ENCODE measurements around the gene PPAN.

Gene PPAN, protein sequence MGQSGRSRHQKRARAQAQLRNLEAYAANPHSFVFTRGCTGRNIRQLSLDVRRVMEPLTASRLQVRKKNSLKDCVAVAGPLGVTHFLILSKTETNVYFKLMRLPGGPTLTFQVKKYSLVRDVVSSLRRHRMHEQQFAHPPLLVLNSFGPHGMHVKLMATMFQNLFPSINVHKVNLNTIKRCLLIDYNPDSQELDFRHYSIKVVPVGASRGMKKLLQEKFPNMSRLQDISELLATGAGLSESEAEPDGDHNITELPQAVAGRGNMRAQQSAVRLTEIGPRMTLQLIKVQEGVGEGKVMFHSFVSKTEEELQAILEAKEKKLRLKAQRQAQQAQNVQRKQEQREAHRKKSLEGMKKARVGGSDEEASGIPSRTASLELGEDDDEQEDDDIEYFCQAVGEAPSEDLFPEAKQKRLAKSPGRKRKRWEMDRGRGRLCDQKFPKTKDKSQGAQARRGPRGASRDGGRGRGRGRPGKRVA

DNA sequence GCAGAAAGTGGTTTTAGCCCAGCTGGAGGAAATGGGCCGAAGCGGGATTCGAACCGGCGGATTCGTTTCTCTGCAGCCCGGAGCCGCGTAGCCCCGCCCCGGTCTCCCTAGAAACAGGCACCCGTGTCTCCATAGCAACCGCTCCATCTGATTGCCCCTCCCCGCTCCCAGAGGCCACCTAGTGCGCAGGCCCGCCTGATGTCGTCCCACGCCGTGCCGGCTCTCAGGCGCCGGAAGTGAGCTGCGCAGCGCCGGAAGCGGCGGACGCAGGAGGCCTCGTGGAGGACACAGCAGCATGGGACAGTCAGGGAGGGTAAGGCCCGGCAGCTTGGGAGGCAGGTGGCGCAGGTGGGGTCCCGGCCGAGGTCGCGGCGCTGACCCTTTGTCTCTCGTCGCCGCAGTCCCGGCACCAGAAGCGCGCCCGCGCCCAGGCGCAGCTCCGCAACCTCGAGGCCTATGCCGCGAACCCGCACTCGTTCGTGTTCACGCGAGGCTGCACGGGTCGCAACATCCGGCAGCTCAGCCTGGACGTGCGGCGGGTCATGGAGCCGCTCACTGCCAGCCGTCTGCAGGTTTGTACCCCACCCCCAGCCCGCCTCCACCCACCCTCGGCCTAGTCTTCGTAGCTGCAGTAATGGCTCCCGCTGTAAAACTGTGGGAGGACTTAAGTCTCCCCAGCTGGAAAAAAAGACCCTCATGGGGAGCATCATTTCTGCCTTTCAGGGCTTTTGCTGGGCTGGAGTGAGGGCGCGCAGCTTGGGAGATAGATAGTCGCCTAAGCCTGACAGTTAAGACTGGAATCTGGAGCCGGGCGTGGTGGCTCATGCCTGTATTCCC, at the start of gene PPAN:
TSS of gene PPAN (plus strand) at position 263 of the 837 bp plus-strand sequence. CDS start at position 296, 33 bp downstream.
- DNase-seq (ENCODE audit: low spot score): peak; percentile 99

DNA sequence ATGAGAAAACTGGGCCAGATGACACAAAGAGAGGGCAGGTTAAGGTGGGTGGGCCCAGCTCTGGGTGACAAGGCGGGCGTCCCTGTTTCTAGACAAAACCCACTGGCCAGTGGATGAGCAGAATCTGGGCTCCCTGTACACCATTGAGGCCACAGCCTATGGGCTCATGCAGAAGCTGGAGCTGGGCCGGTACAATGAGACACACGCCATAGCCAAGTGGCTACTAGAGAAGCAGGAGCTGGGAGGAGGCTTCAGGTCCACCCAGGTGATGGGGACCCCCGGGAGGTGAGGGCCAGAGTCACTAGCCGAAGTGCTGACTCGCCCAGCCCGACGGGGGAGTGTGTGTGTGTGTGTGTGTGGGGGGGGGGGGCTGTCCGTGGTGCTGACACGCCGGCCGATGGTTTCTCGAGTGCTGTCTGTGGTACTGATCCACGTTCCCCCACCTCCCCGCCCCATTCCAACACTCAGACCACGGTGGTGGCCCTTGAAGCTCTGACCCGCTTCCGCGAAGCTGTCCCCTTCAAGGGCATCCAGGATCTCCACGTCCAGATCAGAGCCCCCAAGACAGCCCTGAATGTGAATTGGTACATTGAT, 44.3 kb upstream of the PPAN start:
- DNase-seq (ENCODE audit: low spot score): no peak

DNA sequence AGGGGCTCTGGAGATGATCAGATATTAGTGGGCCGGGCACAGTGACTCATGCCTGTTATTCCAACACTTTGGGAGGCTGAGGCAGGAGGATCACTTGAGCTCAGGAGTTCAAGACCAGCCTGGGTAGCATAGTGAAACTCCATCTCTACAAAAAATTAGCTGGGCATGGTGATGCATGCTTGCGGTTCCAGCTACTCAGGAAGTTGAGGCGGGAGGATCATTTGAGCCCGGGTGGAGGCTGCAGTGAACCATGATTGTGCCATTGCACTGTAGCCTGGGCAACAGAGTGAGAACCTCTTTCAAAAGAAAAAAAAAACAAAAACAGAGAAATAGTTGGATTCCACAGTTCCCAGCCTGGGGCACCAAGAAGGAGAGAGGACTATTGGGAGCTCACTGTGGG, 38.0 kb upstream of the PPAN start:
- DNase-seq (ENCODE audit: low spot score): no peak

DNA sequence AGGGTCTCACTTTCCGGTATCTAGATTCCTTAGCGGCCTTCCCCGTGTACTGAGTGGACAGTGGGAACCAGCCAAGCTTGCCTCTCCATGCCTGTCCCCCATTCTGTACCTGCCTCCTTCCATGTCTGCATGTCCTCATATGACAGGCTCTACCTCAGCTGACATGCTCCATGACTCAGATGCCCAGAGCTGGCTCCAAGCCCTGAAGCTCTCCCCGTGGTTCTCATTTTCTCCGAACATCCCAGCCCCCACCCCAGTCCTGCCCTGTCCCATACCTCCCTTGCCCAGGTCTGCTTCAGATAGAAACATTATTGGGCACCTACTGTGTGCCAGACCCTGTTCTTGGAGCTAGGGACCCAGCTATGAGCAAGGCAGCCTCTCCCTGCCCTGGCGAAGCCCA, 37.1 kb upstream of the PPAN start:
- no peak for DNase-seq (ENCODE audit: low spot score)

DNA sequence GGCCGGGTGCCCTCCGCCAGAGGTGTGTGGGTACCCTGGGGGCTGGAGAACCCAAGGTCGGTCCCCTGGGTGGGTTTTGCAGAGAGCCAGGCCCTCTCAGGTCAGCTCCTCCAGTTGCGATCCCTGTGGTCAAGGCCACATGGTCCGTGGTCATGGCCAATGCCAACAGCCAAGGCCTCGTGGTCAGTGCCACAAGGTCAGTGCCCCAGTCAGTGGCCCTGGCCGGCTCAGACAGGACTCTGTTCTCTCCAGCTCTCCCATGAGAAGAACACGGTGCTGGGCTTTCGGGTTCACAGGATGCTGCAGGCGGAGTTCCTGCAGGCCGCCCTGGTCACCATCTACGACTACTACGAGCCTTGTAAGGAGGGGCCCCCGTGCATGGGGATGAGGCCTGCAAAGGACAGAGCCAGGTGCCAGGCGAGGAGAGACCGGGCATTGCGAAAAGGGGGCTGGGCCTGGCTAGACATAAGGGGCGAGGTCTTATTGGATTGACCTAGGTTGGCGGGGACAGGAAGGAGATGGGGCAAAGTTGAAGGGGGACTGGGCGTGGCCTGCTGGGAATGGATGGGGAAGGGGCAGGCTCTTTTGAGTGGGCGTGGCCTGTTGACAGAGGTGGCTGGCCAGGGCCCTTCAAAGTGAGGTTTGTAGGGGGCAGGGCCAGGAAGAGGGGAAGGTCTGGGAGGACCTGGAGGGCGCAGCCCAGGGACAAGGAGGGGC, 35.3 kb upstream of the PPAN start:
- DNase-seq (ENCODE audit: low spot score): no peak

DNA sequence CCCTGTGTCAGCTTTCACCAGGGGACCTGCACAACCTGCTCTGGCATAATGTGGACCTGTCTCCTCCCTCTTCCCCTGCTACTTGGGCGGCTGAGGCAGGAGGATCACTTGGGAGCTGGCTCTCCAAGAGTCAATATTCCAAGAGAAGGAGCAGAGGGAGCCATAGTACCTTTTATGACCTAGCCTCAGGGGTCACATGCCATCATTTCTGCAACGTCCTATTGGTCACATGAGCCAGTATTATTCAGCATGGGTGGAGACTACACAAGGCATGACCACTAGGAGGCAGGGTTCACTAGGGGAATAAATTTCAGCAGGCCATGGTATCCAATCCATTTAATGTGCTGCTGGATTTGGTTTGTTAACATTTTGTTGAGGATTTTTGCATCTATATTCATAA, 32.0 kb upstream of the PPAN start:
- peak; percentile 39 for DNase-seq (ENCODE audit: low spot score)

DNA sequence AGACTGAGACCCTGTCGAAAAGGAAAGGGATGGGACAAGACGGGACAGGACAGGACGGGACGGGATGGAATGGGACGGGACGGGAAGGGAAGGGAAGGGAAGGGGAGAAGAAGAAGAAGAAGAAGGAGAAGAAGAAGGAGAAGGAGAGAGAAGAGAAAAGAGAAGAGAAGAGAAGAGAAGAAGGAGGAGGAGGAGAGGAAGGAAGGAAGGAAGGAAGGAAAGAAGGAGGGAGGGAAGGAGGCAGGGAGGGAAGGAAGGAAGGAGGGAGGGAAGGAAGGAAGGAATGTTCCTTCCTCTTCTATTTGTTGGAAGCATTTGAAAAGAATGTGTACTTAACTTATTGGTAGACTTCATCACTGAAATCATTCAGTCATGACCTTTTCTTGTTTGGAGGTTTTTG, 29.6 kb upstream of the PPAN start:
- DNase-seq (ENCODE audit: low spot score): no peak

DNA sequence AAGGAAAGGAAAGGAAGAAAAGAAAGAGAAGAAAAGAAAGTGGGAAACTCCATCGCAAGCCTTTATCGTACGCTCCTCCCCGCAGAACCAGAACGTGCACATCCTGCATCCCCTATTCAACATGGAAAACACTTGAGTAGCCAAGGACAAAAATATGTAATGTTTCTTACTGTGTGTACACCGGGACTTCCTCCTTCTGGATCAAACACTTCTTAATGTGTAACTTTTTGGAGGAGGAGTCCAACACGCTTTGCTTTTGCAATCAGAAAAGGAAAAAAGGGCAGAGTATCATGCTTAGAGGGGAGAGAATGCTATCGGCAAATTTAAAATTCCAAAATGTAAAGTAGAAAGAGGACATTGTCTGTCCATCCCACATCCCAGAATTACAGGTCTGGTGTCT, 27.8 kb upstream of the PPAN start:
- DNase-seq (ENCODE audit: low spot score): no peak

DNA sequence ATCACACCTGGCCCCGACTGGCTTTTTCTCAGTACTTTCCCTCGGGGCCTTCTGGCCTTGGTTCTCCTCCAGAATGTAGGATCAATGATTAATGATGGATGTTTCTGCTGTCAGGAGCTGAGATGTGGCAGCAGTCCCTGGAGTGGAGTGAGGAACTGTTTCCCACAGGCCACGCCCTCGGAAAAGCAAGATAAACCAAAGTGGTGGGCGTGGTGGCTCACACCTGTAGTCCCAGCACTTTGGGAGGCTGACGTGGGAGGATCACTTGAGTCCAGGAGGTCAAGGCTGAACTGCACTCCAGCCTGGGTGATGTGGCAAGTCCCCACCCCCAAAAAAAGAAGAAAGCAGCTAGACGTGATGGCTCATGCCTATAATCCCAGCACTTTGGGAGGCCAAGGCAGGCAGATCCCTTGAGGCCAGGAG, 27.1 kb upstream of the PPAN start:
- DNase-seq (ENCODE audit: low spot score): no peak

DNA sequence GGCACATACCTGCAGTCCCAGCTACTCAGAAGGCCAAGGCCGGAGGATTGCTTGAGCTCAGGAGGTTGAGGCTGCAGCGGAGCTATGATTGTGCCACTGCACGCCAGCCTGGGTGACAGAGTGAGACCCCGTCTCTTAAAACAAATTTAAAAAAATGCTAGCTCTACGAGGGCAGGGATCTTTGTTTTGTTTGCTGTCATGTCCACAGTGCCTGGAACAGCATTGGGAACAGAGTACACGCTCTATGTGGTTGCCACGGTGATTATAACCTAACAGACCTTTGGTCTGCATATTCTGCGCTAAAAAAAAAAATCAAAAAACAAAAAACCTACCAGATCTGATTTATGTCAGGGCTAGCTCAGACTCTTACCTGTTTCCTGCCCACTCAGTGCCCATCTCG, 22.3 kb upstream of the PPAN start:
- DNase-seq (ENCODE audit: low spot score): no peak

DNA sequence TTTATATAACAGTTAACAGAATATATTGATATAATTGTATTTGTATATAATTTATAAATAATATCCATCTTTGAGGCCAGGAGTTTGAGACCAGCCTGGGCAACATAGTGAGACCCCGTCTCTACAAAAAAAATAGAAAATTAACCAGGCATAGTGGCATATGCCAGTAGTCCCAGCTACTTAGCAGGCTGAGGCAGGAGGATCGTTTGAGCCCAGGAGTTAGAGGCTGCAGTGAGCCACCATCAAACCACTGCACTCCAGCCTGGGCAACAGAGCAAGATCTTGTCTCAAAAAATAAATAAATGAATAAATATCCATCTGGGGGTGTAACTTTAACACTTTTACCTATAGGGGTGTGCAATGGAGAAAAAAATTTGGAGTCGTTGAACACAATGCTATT, 21.4 kb upstream of the PPAN start:
- no peak for DNase-seq (ENCODE audit: low spot score)

DNA sequence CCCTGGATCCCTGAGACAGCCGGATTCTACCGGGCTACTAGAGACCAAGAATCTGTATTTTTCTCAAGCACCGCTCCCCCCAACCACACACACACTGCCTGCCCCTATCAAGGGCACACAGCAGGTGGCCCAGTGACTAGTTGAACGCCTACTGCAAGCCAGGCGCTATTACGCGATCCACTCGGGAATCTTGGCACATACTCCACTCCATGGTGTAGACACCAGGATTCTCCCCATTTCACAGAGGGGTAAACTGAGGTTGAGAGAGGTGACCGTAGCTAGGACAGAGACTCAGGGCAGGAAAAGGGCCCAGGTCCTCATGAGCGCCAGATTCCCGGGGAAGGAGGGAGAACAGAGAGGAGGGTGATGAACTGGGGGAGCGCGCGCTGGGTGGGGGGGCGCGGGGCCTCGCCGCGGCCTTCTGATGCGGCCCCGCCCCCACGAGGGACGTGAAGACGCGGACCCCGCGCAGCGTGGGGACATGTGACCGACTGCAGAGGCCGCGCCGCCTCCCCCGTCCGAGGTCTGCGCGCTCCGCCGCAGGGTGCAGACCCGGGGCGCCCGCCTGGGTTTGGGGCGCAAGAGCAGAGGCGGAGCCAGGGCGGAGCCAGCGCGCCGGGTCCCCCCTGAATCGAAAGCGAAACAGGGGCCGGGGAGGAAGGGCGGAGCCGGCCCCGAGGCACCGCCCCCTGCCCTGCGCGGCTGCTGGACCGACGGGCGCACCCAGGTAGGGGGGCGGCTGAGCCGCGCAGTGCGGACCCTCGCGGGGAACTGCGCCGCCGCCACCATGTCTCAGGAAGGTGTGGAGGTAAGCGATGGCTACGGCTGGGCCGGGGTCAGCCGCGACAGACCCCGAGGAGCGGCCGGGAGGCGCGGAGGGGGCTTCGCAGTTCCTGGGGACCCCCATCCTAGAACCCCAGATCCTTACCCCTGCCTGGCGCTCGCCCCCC, 20.2 kb upstream of the PPAN start, which contains the start of gene SHFL:
TSS of gene SHFL (plus strand) at position 677 of the 950 bp plus-strand sequence. CDS start at position 788, 111 bp downstream.
- peak; percentile 45 for DNase-seq (ENCODE audit: low spot score)

DNA sequence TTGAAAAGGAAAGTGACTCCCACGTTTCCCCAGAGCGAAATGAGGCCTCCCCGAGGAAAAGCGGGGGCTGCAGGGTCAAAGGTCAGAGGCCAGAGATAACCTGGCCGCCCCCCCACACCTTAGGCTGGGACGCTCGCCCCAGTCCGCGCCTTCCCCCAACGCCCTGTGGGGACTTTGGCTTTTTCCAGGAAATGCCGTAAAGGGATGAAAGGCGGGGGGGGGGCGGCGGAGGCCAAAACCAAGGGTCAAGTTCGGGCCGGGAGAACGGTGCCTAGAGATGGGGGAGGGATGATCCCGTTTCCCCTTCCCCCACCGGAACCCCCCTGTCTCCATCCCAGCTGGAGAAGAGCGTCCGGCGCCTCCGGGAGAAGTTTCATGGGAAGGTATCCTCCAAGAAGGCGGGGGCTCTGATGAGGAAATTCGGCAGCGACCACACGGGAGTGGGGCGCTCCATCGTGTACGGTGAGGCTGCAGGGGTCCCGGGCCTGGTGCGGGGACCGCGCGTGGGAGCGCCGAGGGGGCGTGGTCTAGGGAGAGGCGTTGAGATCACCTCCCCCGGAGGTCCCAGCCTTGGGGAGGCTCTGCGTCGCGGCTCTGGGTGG, 19.5 kb upstream of the PPAN start:
- DNase-seq (ENCODE audit: low spot score): no peak

DNA sequence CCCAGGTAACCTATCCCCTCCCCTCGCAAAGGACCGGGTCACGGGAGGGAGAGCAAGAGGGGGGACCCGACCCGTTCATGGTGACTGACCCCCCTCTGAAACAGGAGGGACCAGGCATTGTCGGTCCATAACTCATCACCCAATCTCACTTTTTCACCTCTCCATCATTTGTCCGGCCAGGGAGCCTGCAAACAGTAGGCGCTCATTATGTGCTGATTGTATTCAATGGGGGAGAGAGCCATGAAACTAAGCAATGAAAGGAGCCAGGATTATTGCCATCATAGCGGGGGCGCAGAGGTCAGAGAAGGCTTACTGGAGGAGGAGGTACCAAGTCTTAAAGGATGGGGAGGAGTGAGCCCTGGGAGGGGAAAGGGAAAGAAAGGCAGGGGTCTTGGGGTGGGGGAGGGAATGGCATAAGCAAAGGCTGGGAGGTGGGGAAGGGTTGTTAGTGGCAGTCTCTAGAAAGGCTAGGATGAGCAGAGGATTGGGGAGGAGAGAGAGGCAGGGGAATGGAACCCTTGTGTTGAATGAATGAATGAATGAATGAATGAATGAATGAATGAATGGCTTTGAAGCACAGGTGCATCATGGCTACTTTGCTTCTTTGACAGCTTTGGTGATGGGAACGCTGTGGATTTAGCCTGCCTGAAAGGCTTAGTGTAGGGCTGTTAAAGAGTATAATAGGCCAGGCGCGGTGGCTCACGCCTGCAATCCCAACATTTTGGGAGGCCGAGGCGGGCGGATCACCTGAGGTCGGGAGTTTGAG, 18.7 kb upstream of the PPAN start:
- DNase-seq (ENCODE audit: low spot score): no peak

DNA sequence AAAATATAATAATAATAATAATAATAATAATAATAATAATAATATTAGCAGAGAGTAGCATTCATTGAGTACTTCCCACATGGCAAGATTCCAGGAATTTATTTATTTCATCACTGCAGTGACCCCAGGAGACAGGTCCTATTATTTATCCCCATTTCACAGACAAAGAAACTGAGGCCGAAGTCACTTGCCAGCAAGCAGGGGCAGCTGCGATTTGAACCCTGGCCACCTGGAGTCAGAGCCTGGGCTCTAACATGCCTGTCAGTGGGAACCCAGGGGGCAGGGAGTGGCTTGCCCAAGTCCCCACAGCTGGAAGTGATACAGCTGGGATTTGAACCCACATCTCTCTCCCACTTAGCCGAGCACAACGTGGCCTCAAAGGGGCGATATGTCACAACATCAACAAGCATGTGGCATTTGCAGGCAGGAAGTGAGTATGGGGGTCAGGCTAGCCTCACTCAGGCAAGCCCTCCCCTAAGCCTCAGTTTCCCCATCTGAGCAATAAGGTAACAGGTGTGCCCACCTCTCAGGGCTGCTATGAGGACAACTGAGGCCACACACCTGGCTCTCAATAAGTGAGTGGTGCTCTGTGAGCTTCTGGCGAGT, 17.1 kb upstream of the PPAN start:
- no peak for DNase-seq (ENCODE audit: low spot score)

DNA sequence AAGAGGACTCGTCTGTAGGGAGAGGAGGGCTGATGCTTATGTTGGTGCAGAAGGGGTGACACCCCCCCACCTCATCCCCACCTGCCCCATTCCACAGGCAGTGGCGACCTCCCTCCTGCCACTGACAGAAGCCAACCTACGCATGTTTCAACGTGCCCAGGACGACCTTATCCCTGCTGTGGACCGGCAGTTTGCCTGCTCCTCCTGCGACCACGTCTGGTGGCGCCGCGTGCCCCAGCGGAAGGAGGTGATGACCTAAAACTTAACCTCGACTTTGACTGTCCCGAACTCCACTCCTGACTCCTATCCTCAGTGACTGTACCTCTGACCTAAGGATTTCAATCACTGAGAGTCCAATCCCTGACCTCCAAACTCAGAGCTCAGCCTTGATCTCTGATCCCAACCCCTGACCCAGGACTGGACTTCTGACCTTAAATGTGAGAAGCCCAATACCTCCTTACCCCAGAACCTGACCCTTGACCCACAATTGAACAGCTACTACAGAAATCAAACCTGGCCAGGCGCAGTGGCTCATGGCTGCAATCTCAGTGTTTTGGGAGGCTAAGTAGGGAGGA, 16.3 kb upstream of the PPAN start:
- DNase-seq (ENCODE audit: low spot score): no peak

DNA sequence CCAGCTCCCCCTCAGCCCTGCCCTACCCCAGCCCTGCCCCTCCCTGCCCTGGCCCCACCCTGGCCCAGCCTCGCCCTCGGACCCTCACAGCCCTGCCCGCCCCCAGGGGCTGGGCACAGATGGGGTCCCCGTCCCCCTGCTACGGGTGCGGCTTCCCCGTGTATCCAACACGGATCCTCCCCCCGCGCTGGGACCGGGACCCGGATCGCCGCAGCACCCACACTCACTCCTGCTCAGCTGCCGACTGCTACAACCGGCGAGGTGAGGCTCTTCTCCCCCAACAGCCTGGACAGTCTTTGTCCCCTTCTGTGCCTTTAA, 14.8 kb upstream of the PPAN start:
- no peak for DNase-seq (ENCODE audit: low spot score)

DNA sequence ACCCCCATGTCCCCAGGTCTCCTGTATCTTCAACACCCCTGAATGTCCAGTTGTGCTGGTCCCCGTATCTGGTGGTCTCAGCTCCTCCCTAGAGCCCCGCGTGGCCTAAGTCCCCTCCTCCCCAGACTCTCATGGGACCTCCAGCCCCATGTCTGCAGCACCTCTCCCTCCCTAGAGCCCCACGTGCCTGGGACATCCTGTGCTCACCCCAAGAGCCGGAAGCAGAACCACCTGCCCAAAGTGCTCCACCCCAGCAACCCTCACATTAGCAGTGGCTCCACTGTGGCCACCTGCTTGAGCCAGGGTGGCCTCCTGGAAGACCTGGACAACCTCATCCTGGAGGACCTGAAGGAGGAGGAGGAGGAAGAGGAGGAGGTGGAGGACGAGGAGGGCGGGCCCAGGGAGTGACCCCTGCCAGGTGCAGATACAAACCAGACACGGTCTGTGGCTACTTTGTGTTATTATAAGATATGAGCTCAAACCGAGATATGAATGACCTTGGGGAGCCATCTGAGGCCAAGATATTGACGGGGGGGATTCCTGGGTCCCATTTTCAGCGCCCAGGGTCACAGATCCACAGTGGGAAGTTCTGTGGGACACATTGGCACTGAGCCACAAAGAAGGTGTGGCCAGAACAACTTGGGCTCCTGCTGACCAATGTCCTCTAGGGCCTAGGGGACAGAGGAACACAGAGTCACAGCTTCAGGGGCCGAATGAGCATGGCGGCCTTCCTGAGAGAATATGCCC, 14.1 kb upstream of the PPAN start:
- DNase-seq (ENCODE audit: low spot score): no peak
